GM19025 (cell line): ENCODE measurements around the gene TBC1D28.
"Not testable (repeated sequence)": the region's sequence is repeated elsewhere in the genome, so short reads cannot be mapped to it uniquely, and the experiment has no call there.

Experiments
- ATAC-seq: cut with Tn5 transposase; IDR thresholded peaks from one replicate; pipeline ENCODE4 v1.9.1; 2021; ENCODE audit warnings: mild to moderate bottlenecking, low read depth, moderate library complexity; ENCODE audit not compliant: unreplicated experiment

Gene TBC1D28

DNA sequence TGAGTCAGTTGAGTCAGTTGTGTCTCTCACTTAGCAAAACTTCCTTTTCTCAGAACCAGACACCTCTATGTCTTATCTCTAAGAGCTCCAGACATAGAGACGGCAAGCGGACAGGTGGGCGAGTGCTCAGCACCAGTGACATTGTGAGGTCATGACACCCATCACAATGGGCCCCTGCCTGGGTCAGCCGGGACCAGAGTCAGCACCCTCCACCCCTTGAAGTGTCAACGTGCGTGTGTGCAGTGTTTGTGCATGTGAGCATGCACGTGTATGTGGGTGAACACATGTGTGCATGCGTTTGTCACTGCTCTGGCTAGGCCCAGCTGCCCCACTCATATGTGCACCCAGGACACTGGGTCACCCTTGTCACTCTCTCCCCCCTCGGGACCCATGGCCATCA lies at the start of gene TBC1D28:
Gene TBC1D28 (minus strand): TSS at position 101 of the 400 bp plus-strand sequence. CDS start 3,039 bp downstream, outside the sequence.
- not testable (repeated sequence) for ATAC-seq

- peak; percentile 3 for ATAC-seq
Measured at GRCh38 chr17:18682668-18683067, 38.5 kb upstream of the TBC1D28 start.

GRCh38 chr17:18681767-18682571 lies 37.8 kb upstream of the TBC1D28 start, which contains the start of gene FOXO3B:
TSS of gene FOXO3B (minus strand) at chr17:18682314. CDS start at chr17:18681651, 663 bp downstream.
- peak; percentile 93 for ATAC-seq

DNA sequence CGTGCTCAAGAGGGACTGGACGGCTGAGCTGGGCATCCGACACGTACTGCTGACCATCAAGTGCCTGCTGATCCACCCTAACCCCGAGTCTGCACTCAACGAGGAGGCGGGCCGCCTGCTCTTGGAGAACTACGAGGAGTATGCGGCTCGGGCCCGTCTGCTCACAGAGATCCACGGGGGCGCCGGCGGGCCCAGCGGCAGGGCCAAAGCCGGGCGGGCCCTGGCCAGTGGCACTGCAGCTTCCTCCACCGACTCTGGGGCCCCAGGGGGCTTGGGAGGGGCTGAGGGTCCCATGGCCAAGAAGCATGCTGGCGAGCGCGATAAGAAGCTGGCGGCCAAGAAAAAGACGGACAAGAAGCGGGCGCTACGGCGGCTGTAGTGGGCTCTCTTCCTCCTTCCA lies 33.2 kb upstream of the TBC1D28 start:
- not testable (repeated sequence) for ATAC-seq

- not testable (repeated sequence) for ATAC-seq
Measured at GRCh38 chr17:18676928-18677327, 32.7 kb upstream of the TBC1D28 start.

- ATAC-seq: not testable (repeated sequence)
Measured at GRCh38 chr17:18672395-18673227, 28.4 kb upstream of the TBC1D28 start.

- not testable (repeated sequence) for ATAC-seq
Measured at GRCh38 chr17:18668625-18669024, 24.4 kb upstream of the TBC1D28 start.

- ATAC-seq: not testable (repeated sequence)
Measured at GRCh38 chr17:18667535-18667934, 23.3 kb upstream of the TBC1D28 start.

DNA sequence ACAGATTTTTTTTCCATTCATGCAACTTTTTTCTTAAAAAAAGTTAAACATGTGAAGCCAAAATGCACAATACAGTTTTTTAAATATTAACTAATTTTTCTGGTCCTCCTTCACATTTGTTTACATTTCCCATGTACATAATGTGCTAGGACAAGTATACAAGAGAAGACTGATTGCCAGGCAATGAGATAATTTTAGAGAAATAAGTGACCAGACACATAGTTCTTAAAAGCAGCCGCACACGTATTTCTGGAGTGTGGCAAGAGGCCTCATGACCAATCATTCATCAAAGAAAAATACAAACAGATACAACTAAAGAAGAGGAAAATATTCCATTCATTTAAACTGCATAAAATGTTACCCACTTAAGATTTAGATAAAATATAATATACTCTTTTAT lies 22.1 kb upstream of the TBC1D28 start:
- not testable (repeated sequence) for ATAC-seq

- ATAC-seq: not testable (repeated sequence)
Measured at GRCh38 chr17:18661924-18662624, 17.9 kb upstream of the TBC1D28 start.

DNA sequence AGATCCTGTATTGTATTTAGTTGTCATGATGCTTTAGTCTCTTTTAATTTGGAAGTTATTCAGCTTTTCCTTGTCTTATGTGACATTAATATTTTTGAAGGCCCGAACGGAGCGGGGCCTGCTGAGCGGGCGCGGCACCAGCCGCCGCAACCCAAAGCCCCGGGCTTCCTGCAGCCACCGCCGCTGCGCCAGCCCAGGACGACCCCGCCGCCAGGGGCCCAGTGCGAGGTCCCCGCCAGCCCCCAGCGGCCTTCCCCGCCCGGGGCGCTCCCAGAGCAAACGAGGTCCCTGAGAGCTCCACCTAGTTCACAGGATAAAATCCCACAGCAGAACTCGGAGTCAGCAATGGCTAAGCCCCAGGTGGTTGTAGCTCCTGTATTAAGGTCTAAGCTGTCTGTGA lies 5.9 kb upstream of the TBC1D28 start:
- ATAC-seq: not testable (repeated sequence)

DNA sequence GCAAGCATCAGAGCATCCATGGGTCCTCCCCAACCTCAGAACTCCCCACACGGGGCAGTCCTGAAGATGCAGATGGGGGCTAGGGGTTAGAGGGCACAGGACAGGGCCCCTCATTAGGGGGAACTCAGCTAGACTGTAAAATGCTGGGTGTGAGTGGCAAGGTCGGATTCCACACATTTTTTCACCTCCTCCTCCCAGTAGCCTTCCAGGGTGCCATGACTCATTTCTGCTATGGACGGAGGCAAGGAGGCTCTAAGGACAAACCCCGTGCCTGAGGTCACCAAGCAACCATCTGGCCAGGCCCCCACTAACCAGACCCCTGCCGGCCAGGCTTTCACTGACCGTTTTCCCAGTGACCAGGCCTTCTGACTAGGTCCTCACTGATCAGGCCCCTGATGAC lies 1.1 kb downstream of the TBC1D28 start:
- ATAC-seq: not testable (repeated sequence)

DNA sequence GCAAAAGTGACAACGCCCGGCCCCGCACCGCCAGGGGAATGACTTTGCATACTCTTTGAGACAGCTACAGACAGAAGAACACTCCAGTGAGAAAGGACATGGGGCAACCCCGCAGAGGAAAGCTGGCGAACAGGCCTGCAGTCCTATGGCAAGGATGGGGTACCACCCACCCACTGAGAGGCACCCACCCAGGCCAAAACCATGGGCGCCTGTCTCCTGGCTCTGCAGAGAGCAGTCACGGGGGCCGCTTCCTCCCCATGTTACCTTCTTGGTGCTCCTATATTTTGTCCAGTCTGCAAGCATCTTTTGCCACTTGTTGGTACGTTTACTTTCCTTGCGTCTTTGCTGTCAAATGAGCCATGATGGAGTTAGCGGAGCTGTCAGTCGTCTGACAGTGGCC lies 5.8 kb downstream of the TBC1D28 start:
- not testable (repeated sequence) for ATAC-seq

DNA sequence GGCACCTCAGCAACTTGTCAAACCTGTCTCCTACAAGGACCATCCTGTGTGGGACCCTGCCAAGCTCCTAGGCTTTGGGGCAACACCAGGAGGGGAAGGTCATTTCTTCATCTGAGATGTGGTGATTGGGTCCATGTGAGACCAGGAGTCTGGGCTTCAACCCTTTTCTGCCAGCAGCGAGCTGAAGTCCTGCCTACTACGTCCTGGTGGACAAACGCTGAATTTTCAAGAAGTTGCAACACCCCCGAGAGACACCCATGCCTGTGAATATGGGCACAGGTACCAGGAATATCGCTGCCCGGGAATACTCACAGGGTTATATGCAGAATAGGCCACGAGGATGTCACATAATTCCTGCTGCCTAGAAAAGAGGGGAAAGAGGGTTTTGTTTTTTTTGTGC lies 8.0 kb downstream of the TBC1D28 start:
- not testable (repeated sequence) for ATAC-seq

DNA sequence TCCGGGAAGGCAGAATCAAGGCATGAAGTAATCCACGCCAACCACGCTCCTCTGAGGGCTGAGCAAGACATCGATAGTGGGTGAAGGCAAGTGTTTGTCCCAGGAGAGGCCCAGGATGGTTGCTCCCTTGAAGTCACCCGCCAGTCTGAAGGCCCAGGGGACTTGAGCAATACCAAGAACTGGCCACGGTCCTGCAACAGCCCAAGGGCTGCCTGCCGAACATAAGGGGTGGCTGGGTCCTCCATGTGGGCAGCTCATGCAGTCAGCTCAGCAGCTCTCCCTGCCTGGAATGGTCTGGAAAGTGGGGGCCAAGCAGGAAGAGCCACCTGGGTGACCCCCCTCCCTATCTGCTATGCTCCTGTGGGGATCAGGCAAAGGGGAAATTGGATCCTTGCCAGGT lies 8.4 kb downstream of the TBC1D28 start:
- ATAC-seq: not testable (repeated sequence)

DNA sequence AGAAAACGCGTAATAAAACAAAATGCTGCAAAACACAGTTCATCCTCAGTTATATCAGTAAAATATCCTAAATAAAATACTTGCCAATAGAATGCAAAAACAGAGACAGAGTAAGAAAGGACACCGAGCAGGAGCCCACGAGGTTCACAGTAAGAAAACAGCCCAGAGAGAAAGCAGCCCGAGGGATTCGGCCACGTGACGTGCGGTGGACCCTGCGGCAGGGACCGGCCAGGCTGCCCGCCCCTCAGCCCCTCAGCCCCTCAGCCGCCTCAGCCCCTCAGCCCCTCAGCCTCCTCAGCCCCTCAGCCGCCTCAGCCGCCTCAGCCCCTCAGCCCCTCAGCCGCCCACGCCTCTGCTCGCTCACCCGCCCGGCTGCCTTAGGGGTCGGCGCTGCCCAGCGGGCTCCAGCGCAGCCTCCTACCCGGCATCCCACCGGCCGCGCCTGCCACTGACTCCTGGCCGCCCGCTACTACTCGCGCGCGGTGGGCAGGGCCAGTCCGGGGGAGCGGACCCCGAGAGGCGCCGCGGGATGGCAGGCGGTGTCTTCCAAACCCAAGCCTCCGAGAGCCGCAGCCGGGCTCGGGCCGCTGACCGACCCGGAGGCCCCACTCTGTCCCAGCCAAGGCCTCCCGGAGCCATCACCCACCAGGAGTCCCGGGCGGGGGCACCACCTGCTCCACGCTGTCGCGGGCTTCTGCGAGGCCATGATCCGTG lies 9.5 kb downstream of the TBC1D28 start:
- ATAC-seq: not testable (repeated sequence)

DNA sequence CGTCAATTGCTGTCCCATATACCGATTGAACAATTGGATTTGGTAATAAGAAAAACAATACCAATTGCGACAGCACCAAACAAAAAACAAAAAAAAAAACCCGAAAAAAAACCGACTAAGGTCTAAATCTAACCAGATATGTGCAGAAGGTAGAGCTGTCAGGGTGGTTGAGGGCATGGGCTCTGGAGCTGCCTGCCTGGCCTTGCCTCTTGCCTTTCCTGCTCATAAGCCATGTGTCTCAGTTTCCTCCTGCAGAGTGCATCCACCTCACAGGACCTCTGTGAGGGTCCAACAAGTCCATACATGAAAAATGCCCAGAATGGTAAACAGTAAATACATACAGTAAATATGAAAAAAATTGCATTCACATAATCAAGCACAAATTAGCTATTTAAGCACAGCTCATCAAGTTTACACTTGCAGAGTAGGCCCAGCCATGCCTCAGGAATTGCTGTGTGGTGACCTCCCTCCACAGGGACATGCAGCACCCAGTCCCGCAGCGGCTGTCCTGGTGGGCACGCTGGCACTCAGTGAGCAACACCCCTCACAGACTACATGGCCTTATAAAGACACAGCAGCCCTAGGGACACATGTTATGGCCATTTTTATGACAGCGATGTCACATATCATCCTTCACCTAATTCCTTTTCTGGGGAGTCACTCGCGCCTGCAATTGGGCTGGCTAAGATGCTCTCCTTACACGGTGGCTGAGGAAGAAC lies 17.9 kb downstream of the TBC1D28 start:
- no peak for ATAC-seq

GRCh38 chr17:18625509-18626104 lies 18.6 kb downstream of the TBC1D28 start:
- ATAC-seq: peak; percentile 75
